Fibroblast of lung (primary cell): ENCODE results near the gene BTAF1.

Source experiments
- EZH2 ChIP-seq: IDR thresholded peaks from 2 replicates; pipeline ENCODE4 v1.5.1; 2012; ENCODE audit warnings: low read length, control low read depth, mild to moderate bottlenecking; ENCODE audit errors: missing control alignments
- TF ChIP-seq, protein P1 (sequence below), 2 donors: IDR thresholded peaks in 1 of 2; conservative IDR thresholded peaks in 1 of 2; 1 replicate in 1 of 2; 2 replicates in 1 of 2; pipeline ENCODE4 v1.5.1; 2011 to 2012; ENCODE audit warnings: low read length in 2 of 2, control low read depth in 1 of 2, inconsistent platforms in 1 of 2, low read depth in 1 of 2, mild to moderate bottlenecking in 1 of 2

DNA sequence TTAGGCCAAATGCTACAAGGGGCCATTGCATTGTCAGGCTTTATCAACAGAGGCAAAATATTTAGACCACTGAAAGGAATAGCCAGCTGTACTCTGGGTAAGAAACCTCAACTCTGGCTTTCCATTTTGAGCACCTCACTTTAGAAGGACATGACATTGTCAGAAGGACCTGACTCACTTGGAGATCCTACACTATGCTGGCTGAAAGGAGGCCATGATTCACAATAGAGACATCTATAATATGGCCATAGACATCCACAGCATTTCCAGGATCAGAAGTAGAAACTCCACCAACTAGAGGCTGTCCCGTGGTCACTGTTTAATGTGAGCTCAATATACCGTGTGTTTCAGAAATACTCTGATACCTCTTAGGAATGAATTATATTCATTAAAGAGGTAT, 140.9 kb downstream of the BTAF1 start:
- no peak for TF ChIP-seq EZH2
- TF ChIP-seq, protein P1, sequence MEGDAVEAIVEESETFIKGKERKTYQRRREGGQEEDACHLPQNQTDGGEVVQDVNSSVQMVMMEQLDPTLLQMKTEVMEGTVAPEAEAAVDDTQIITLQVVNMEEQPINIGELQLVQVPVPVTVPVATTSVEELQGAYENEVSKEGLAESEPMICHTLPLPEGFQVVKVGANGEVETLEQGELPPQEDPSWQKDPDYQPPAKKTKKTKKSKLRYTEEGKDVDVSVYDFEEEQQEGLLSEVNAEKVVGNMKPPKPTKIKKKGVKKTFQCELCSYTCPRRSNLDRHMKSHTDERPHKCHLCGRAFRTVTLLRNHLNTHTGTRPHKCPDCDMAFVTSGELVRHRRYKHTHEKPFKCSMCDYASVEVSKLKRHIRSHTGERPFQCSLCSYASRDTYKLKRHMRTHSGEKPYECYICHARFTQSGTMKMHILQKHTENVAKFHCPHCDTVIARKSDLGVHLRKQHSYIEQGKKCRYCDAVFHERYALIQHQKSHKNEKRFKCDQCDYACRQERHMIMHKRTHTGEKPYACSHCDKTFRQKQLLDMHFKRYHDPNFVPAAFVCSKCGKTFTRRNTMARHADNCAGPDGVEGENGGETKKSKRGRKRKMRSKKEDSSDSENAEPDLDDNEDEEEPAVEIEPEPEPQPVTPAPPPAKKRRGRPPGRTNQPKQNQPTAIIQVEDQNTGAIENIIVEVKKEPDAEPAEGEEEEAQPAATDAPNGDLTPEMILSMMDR (conservative IDR thresholded peaks at IDR 0.05 in 1 of 2, IDR thresholded peaks at IDR 0.05 in 1 of 2; ENCODE audit: low read depth in 1 of 2, low read length in 2 of 2), result no peak
